HL-60 (cell line): Measurements from ENCODE around the gene GPR26.

ENCODE experiments used
- CTCF ChIP-seq: IDR thresholded peaks from one replicate; pipeline ENCODE4 v1.5.1; 2011; ENCODE audit warnings: low read length, control low read depth, inconsistent platforms; ENCODE audit not compliant: insufficient read depth
- GABPA ChIP-seq: IDR thresholded peaks from 2 replicates; pipeline ENCODE4 v1.6.1; 2012; ENCODE audit warnings: low read depth
- POLR2AphosphoS5 ChIP-seq: IDR thresholded peaks from 2 replicates; pipeline ENCODE4 v1.6.1; 2012; ENCODE audit warnings: low read depth
- REST ChIP-seq: IDR thresholded peaks from 2 replicates; pipeline ENCODE4 v1.6.1; 2012; ENCODE audit warnings: low read depth; ENCODE audit not compliant: insufficient replicate concordance
- SPI1 ChIP-seq: IDR thresholded peaks from 2 replicates; pipeline ENCODE4 v1.6.1; 2012; ENCODE audit warnings: low read depth, mild to moderate bottlenecking, borderline replicate concordance

GRCh38 chr10:123689880-123690279 lies 23.7 kb downstream of the GPR26 start:
- TF ChIP-seq CTCF (no peak), POLR2AphosphoS5 (no peak), SPI1 (no peak), REST (no peak), GABPA (no peak)
